ENCODE results near the gene ZNF740.

ZNF740 gene

DNA sequence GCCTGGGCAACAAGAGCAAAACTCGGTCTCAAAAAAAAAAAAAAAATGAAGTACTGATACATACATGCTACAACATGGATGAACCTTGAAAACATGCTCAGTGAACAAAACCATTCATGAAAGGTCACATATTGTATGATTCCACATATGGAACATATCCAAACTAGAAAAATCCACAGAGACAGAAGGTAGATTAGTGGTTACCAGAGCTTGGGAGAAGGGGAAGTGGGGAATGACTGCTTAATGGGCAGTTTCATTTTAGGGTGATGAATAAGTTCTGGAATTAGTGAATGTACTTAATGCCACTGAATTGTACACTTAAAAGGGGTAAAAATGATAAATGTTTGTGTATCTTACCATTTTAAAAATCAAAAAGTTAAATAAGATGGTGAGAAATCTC is 23.8 kb downstream of the ZNF740 start:
- Mint-ChIP-seq H3K27me3 (ENCODE audit: low read depth, poor library complexity) (peaks cover 28% of the 10 kb centered on the region), H3K4me1 (peaks cover 24% of the 10 kb centered on the region), H3K36me3 (ENCODE audit: low read depth) (no peaks in the 10 kb centered on the region), H3K4me3 (no peak overlapping the region), H3K27ac (no peak overlapping the region), H3K9me3 (no peaks in the 10 kb centered on the region)
- TF ChIP-seq, protein P1, sequence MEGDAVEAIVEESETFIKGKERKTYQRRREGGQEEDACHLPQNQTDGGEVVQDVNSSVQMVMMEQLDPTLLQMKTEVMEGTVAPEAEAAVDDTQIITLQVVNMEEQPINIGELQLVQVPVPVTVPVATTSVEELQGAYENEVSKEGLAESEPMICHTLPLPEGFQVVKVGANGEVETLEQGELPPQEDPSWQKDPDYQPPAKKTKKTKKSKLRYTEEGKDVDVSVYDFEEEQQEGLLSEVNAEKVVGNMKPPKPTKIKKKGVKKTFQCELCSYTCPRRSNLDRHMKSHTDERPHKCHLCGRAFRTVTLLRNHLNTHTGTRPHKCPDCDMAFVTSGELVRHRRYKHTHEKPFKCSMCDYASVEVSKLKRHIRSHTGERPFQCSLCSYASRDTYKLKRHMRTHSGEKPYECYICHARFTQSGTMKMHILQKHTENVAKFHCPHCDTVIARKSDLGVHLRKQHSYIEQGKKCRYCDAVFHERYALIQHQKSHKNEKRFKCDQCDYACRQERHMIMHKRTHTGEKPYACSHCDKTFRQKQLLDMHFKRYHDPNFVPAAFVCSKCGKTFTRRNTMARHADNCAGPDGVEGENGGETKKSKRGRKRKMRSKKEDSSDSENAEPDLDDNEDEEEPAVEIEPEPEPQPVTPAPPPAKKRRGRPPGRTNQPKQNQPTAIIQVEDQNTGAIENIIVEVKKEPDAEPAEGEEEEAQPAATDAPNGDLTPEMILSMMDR (IDR thresholded peaks at IDR 0.05): no peak
- no peak for DNase-seq

DNA sequence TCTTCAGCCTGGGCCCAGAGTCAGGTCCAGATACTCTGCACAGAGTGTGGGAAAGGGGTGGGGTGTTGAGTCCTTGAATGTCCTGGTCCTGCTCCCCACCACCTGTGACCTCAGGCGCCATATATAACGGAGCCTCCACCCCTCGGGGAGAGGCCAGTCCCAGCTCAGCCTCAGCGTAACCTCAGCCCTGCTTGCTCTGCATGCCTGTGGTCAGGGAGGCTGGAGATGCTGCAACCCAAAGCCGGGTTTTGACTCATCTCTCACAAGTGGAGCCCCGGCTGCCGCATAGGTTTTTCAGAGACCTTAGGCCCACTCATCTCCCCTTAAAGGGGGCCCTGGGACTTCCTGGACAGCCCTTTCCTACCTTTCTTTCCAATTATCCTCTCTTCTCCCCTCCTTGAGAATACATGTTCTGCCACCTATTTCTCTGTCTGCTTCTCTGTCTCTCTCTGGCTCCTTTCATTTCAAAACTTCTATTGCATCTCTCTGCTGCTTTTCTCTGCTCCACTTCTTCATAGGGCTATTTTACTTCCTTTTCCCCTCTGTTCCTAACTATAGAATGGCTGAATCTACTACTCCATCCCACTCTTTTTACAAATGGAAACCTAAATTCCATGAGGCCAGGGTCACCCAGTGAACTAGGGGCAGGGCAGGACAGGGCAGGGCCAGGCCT is 25.4 kb downstream of the ZNF740 start:
- H3K36me3 Mint-ChIP-seq (ENCODE audit: low read depth): no peaks in the 10 kb centered on the region
- no peaks in the 10 kb centered on the region for H3K9me3 Mint-ChIP-seq

DNA sequence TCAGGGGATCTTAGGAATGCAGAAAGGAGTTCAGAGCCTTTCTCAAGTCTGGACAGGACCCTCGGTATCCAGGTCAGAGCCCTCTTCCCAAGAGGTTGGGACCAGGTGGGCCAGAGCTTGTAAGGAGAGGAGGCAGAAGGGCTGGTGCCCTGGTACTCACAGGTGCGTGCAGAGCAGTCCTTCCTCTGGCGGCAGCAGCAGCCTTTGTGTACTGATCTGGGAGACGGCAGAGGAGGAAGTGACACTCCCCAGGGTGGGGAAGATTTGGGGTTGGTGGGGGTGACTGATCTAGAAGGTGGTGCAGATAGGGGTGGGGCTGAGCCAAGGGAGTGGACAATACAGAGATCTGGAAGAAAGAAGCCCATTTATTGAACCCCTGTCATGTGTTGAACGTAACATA is 26.5 kb downstream of the ZNF740 start, which contains the start of gene ITGB7:
TSS of gene ITGB7 (minus strand) at position 210 of the 400 bp plus-strand sequence. CDS start 6,808 bp downstream, outside the sequence.
- TF ChIP-seq, protein P1 (IDR thresholded peaks at IDR 0.05): no peak
- Mint-ChIP-seq H3K9me3 (no peaks in the 10 kb centered on the region), H3K27ac (no peak within 1 kb of the TSS), H3K36me3 (ENCODE audit: low read depth) (peaks cover 4% of the 10 kb centered on the region), H3K4me3 (no peak within 1 kb of the TSS), H3K4me1 (peaks cover 18% of the 10 kb centered on the region), H3K27me3 (ENCODE audit: low read depth, poor library complexity) (peaks cover 10% of the 10 kb centered on the region)
- no peak for DNase-seq

More for the DNA sequence above, 25.4 kb downstream of the ZNF740 start:
- TF ChIP-seq, protein P1 (IDR thresholded peaks at IDR 0.05): no peak
- no peak for DNase-seq
- Mint-ChIP-seq H3K27me3 (ENCODE audit: low read depth, poor library complexity) (peaks cover 16% of the 10 kb centered on the region), H3K4me1 (peaks cover 23% of the 10 kb centered on the region), H3K27ac (no peak overlapping the region), H3K4me3 (no peak overlapping the region)

DNA sequence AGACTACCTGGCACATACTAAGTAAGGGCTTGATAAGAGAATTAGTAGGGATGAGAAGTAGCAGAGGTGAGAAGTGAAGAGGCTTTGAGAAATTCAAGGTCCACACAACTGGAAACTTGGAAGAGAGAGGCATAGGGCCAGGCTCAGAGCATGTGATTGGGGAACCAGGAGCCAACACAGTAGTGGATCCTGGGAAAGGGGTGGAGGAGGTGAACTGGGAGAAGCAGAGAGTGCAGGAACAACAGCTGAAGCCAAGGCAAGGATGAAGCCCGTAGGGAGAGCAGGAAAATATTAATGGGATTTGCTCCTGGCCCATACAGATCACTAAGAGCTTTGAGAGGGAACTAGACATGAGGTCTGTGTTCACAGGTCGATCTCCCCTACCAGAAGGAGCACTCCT is 27.9 kb downstream of the ZNF740 start:
- Mint-ChIP-seq H3K4me1 (peaks cover 21% of the 10 kb centered on the region), H3K27ac (peak overlapping the region; percentile 44), H3K36me3 (ENCODE audit: low read depth) (peaks cover 8% of the 10 kb centered on the region), H3K27me3 (ENCODE audit: low read depth, poor library complexity) (peaks cover 10% of the 10 kb centered on the region), H3K9me3 (no peaks in the 10 kb centered on the region), H3K4me3 (no peak overlapping the region)
- DNase-seq: no peak
- TF ChIP-seq, protein P1 (IDR thresholded peaks at IDR 0.05): no peak

DNA sequence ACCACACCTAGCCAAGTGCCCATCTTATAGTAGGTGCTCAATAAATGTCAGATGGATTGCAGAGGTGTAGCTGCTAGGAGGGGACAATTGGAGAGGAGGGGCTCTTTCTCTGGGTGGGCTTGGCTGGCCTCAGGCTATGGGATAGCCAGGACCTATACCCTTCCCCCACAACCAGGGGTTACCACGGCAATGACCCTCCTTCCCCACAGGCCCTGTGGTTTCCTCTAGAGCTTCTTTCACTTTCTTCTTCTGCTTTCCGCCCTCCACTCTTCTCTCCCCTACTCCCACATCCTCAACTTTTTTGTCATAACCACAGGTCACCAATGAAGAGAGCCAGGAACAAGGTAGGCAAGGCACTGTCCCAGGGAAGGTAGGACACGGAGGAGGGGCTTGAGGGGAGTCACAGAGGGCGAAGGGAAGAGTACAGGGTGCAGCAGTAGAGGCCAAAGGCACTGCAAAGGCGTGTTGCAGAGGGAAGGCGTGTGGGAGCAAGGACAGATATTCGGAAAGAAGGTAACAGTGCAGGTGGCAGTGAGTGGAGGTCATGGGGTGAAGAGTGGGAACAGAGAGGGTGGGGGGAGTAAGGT is 28.4 kb downstream of the ZNF740 start:
- TF ChIP-seq, protein P1 (IDR thresholded peaks at IDR 0.05): no peak
- peaks cover 10% of the 10 kb centered on the region for H3K27me3 Mint-ChIP-seq (ENCODE audit: low read depth, poor library complexity)
- H3K27ac Mint-ChIP-seq: no peak overlapping the region
- DNase-seq: no peak
- H3K4me3 Mint-ChIP-seq: no peak overlapping the region
- H3K36me3 Mint-ChIP-seq (ENCODE audit: low read depth): peaks cover 8% of the 10 kb centered on the region
- peaks cover 25% of the 10 kb centered on the region for H3K4me1 Mint-ChIP-seq
- H3K9me3 Mint-ChIP-seq: no peaks in the 10 kb centered on the region

DNA sequence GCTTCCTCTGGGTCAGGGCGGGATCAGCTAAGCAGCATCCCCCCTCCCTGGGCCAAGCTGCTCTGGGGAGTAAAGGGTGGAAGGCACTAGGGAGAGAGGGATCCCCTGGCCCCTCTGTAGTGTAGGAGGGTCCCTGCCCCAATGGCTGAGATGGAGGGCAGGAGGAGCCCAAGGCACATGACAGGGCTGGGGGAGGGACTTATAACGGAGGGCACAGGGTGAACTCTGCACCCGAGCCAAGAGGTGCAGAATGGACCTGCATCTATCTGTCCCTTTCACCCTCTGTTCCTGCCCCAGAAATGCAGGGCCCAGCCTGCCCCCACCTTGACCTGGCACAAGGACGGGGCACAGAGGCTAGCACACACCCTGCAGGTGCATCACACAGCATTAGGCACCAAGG is 30.3 kb downstream of the ZNF740 start:
- H3K36me3 Mint-ChIP-seq (ENCODE audit: low read depth): peaks cover 13% of the 10 kb centered on the region
- TF ChIP-seq, protein P1 (IDR thresholded peaks at IDR 0.05): no peak
- peaks cover 37% of the 10 kb centered on the region for H3K4me1 Mint-ChIP-seq
- DNase-seq: no peak
- no peaks in the 10 kb centered on the region for H3K9me3 Mint-ChIP-seq
- no peak overlapping the region for H3K4me3 Mint-ChIP-seq
- peaks cover 10% of the 10 kb centered on the region for H3K27me3 Mint-ChIP-seq (ENCODE audit: low read depth, poor library complexity)
- no peak overlapping the region for H3K27ac Mint-ChIP-seq
